Natural killer cell (primary cell): ENCODE results near the gene TRMT10B. TPM values are rescaled to one million over a fixed set of nuclear protein-coding genes. Genes with fewer than 3 reads are reported as not detected.
"Not testable (repeated sequence)": the region's sequence is repeated elsewhere in the genome, so short reads cannot be mapped to it uniquely, and the experiment has no call there.

Source experiments
- ATAC-seq, 3 donors: fragments of 150-1000 bp in 2 of 3; fragments of 200-7000 bp in 1 of 3; cut with Tn5 transposase; 1 replicate in 1 of 3; 2 replicates in 2 of 3; pipeline ENCODE4 v1.10.0; 2021; ENCODE audit warnings: mild to moderate bottlenecking in 2 of 3, moderate library complexity in 2 of 3
- DNase-seq, 2 donors: peaks; one replicate each; pipeline versions ENCODE4 v3.0.0 to v3.0.0-alpha.2; 2013 to 2021; ENCODE audit warnings: mixed read lengths in 1 of 2
- H3K27ac ChIP-seq: one replicate; pipeline ENCODE4 v1.5.1; 2013; ENCODE audit warnings: mild to moderate bottlenecking, low read length
- H3K27me3 ChIP-seq: one replicate; pipeline ENCODE4 v1.6.1; 2013; ENCODE audit warnings: low read length; ENCODE audit not compliant: control insufficient read depth, insufficient read depth
- H3K36me3 ChIP-seq: one replicate; pipeline ENCODE4 v1.6.1; 2013; ENCODE audit warnings: low read length; ENCODE audit not compliant: control insufficient read depth, insufficient read depth
- H3K4me1 ChIP-seq: one replicate; pipeline ENCODE4 v1.6.1; 2013; ENCODE audit warnings: low read length; ENCODE audit not compliant: control insufficient read depth, insufficient read depth
- H3K4me3 ChIP-seq: one replicate; pipeline ENCODE4 v1.5.1; 2013; ENCODE audit warnings: low read length
- H3K9me3 ChIP-seq: one replicate; pipeline ENCODE4 v1.6.1; 2013; ENCODE audit warnings: low read length; ENCODE audit not compliant: control insufficient read depth, insufficient read depth
- H3K27ac Mint-ChIP-seq, 2 donors: one replicate each; pipeline ENCODE4 v1.8.0; 2022; ENCODE audit warnings: mild to moderate bottlenecking in 2 of 2, mixed read lengths in 2 of 2, moderate library complexity in 1 of 2
- H3K27me3 Mint-ChIP-seq, 2 donors: one replicate each; pipeline ENCODE4 v1.8.0; 2022; ENCODE audit warnings: low read depth in 2 of 2, mixed read lengths in 2 of 2
- H3K36me3 Mint-ChIP-seq: one replicate; pipeline ENCODE4 v1.8.0; 2022; ENCODE audit warnings: mixed read lengths
- H3K4me1 Mint-ChIP-seq, 2 donors: one replicate each; pipeline ENCODE4 v1.8.0; 2022; ENCODE audit warnings: mixed read lengths in 2 of 2
- H3K4me3 Mint-ChIP-seq: one replicate; pipeline ENCODE4 v1.8.0; 2022; ENCODE audit warnings: mild to moderate bottlenecking, moderate library complexity, mixed read lengths
- H3K9me3 Mint-ChIP-seq, 2 donors: one replicate each; pipeline ENCODE4 v1.8.0; 2022; ENCODE audit warnings: mixed read lengths in 2 of 2
- CTCF ChIP-seq: fragments of 200-600 bp; IDR thresholded peaks from one replicate; pipeline ENCODE4 v1.8.0; 2022; ENCODE audit warnings: antibody characterized with exemption
- WGBS: methylation state at CpG from one replicate; pipeline ENCODE4 v1.1.7; 2013; ENCODE audit warnings: missing lambda C conversion rate; ENCODE audit not compliant: insufficient coverage; 5-methylcytosine and 5-hydroxymethylcytosine counted together
- intact Hi-C: fragments of 100-400 bp; cut with micrococcal nuclease; formaldehyde crosslinking; loops from one replicate; pipeline ENCODE4 v1.14.2; 2022
- total RNA-seq, 4 donors: library from RNA; stranded (reverse); fragments of 120-200 nt in 1 of 4; gene quantifications; one replicate each; pipeline versions ENCODE4 v1.2.3 to v1.2.4, GENCODE V29; 2013 to 2022

Gene TRMT10B
- total RNA-seq, 3 donors from 2014 or later (not counting 1 experiment from before 2014, with no cell fraction given), result 13.2 to 15.4 (median 13.3) TPM

DNA sequence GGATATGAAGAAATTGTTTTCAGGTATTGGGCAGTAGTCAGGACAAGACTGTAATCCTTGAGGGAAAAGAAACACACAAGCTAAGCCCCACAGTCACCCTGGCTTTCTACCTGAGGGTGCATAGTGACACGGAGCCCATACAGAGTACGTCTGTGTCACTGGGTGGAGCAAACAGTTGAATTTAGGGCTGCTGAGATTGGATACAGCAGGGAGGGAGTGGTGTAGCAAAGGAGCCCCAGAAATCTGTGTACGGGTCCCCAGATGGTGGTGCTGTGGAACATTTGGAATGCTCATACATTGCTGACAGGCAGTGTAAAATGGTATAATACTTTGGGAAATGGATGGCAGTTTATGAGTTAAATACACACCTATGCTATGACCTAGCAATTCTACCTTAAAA, 5.1 kb downstream of the TRMT10B start:
- H3K27ac Mint-ChIP-seq, result no peak overlapping the region
- intact Hi-C loops, result no loop called here

DNA sequence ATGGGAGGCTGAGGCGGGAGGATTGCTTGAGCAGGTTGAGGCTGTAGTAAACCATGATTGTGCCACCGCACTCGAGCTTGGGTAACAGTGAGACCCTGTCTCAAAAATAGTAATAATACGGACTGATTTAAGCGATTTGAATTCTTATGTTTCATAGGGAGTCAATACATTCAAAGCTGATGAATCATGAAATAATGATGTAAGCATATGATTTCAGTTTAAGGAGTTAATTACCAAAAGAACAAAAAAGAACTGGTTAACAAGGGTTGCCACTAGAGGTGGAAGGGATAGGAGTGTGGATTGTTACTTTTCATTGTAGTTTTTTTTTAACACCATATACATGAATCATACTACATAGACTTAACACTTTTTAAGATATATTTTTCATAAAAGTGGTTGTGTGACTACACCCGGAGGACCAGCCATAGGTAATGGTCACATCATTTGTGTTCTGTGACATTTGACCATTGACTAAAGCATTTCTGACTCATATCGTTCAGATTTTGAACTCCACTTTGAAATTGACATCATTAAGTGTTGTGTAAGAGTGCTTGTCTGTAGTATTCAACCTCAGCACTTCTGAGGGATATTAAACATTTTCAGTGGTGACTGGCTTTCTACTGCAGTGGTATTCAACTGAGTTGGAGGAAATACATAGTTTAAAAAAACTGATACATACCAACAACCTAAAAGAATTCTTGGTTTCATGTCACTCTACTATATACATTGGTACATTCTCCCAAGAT, 7.0 kb downstream of the TRMT10B start:
- Histone ChIP-seq H3K4me3 (no peak overlapping the region), H3K27me3 (no peaks in the 10 kb centered on the region), H3K27ac (no peak overlapping the region), H3K9me3 (no peaks in the 10 kb centered on the region), H3K4me1 (no peaks in the 10 kb centered on the region), H3K36me3 (peaks cover 3% of the 10 kb centered on the region)
- peaks cover 9 to 15% of the 10 kb centered on the region in 2 donors for H3K4me1 Mint-ChIP-seq
- no peak for TF ChIP-seq CTCF
- H3K4me3 Mint-ChIP-seq, result no peak overlapping the region
- no peak overlapping the region for H3K27ac Mint-ChIP-seq
- WGBS, result 95% methylated on average over 7 of the region's 7 CpGs
- no peaks in the 10 kb centered on the region for H3K9me3 Mint-ChIP-seq
- ATAC-seq (no peak), DNase-seq (no peak)
- H3K36me3 Mint-ChIP-seq, result no peaks in the 10 kb centered on the region
- no peaks in the 10 kb centered on the region for H3K27me3 Mint-ChIP-seq
- intact Hi-C loops, result no loop called here

More for the DNA sequence above, 5.1 kb downstream of the TRMT10B start:
- Histone ChIP-seq H3K36me3 (peaks cover 1% of the 10 kb centered on the region), H3K4me3 (no peak overlapping the region), H3K27ac (no peak overlapping the region), H3K9me3 (no peaks in the 10 kb centered on the region), H3K4me1 (peaks cover 12% of the 10 kb centered on the region), H3K27me3 (no peaks in the 10 kb centered on the region)
- Mint-ChIP-seq H3K9me3 (no peaks in the 10 kb centered on the region), H3K27me3 (no peaks in the 10 kb centered on the region), H3K4me3 (no peak overlapping the region), H3K4me1 (peaks cover 20 to 30% of the 10 kb centered on the region in 2 donors), H3K36me3 (no peaks in the 10 kb centered on the region)
- no peak for ATAC-seq
- TF ChIP-seq CTCF, result no peak
- DNase-seq, result no peak
- WGBS, result 97% methylated on average over 3 of the region's 3 CpGs

GRCh38 chr9:37761511-37761910, 7.9 kb downstream of the TRMT10B start:
- no peak for TF ChIP-seq CTCF
- H3K9me3 ChIP-seq, result no peaks in the 10 kb centered on the region
- no peak overlapping the region for H3K27ac ChIP-seq
- H3K27me3 ChIP-seq, result no peaks in the 10 kb centered on the region
- H3K4me3 ChIP-seq, result no peak overlapping the region
- ATAC-seq (no peak), DNase-seq (no peak)
- peaks cover 3% of the 10 kb centered on the region for H3K36me3 ChIP-seq
- peaks cover 9 to 10% of the 10 kb centered on the region in 2 donors for H3K4me1 Mint-ChIP-seq
- H3K36me3 Mint-ChIP-seq, result no peaks in the 10 kb centered on the region
- no peak overlapping the region for H3K4me3 Mint-ChIP-seq
- H3K27me3 Mint-ChIP-seq, result no peaks in the 10 kb centered on the region
- WGBS, result 91% methylated on average over 3 of the region's 3 CpGs
- H3K27ac Mint-ChIP-seq, result no peak overlapping the region
- H3K4me1 ChIP-seq, result no peaks in the 10 kb centered on the region
- H3K9me3 Mint-ChIP-seq, result no peaks in the 10 kb centered on the region
- intact Hi-C loops, result no loop called here

GRCh38 chr9:37765263-37765662, 11.7 kb downstream of the TRMT10B start:
- H3K27ac ChIP-seq, ATAC-seq, H3K27me3 Mint-ChIP-seq, DNase-seq, H3K27ac Mint-ChIP-seq, H3K4me3 ChIP-seq, intact Hi-C loops, H3K9me3 Mint-ChIP-seq, H3K27me3 ChIP-seq, H3K9me3 ChIP-seq, H3K4me1 ChIP-seq, H3K4me1 Mint-ChIP-seq, H3K36me3 Mint-ChIP-seq, H3K4me3 Mint-ChIP-seq: not testable (repeated sequence)
- H3K36me3 ChIP-seq, result peaks cover 16% of the 10 kb centered on the region
- 100% methylated on average over 3 of the region's 6 CpGs for WGBS
